ENCODE measurements around the gene TEKTIP1. TPM values are rescaled to one million over a fixed set of nuclear protein-coding genes. Genes with fewer than 3 reads are reported as not detected.
A peak's percentile ranks its signal among the peaks of the same experiment; 100 is the strongest.

Gene TEKTIP1
- total and polyA plus RNA-seq, 10 of the 15 experiments (the other 5 are each of a cell fraction or from before 2014, with no cell fraction given) = 0.18 to 2.6 (median 0.60) TPM; not detected in 5

- H3K4me1 ChIP-seq (ENCODE audit: control insufficient read depth, insufficient read depth, low read length) = peaks cover 25% of the 10 kb centered on the region
- no peak for FAIRE-seq
These were observed 12.2 kb downstream of the TEKTIP1 start for GRCh38 chr19:3550947-3551791.

GRCh38 chr19:3551792-3552095 lies 12.8 kb downstream of the TEKTIP1 start:
- DNase-seq (ENCODE audit: low read depth, low spot score) = no peak
- ATAC-seq = no peak
- no TSS peak for BruUV-seq (replicated peaks)
- H3K4me1 ChIP-seq (ENCODE audit: control insufficient read depth, insufficient read depth, low read length) = peaks cover 28% of the 10 kb centered on the region
- SMC1A ChIA-PET (ENCODE audit: uncharacterized antibody, unreplicated experiment) = no interaction called here
- H2AFZ ChIP-seq (ENCODE audit: control insufficient read depth, low read depth, low read length) = no peak overlapping the region
- no peaks in the 10 kb centered on the region for H3K27me3 ChIP-seq (replicated peaks in 1 of 2; ENCODE audit: control insufficient read depth in 2 of 2, insufficient read depth in 2 of 2, low read length in 1 of 2)
- intact Hi-C loops (cut with micrococcal nuclease; ENCODE audit: unreplicated experiment) (no loop called here), in situ Hi-C loops (cut with MboI) (no loop called here)
- no peak overlapping the region for H3K4me3 ChIP-seq
- CTCF ChIA-PET = no interaction called here
- 75% methylated on average over 9 of the region's 9 CpGs for WGBS (ENCODE audit: insufficient coverage, insufficient replicate concordance, low lambda C conversion rate, missing lambda C conversion rate)
- FAIRE-seq = no peak
- POLR2A ChIA-PET = interaction anchor here (0.6 to 0.7 kb wide), 2 partner anchors 15 to 62 kb away, joined by 5 read pairs; no protein-coding TSS in a partner anchor
- no peak overlapping the region for H3K9ac ChIP-seq (ENCODE audit: control insufficient read depth, insufficient read depth, low read length)
- RAD21 ChIA-PET (ENCODE audit: unreplicated experiment) = no interaction called here
- no peak overlapping the region for H3K4me2 ChIP-seq (ENCODE audit: control insufficient read depth, insufficient read depth)
- peaks cover 33% of the 10 kb centered on the region for H3K79me2 ChIP-seq (ENCODE audit: control insufficient read depth, insufficient read depth, low read length)
- no peaks in the 10 kb centered on the region for H4K20me1 ChIP-seq (ENCODE audit: control insufficient read depth, insufficient read depth)
- no peaks in the 10 kb centered on the region for H3K9me3 ChIP-seq (replicated peaks; ENCODE audit: control insufficient read depth, insufficient read depth, low read length)
- peaks cover 0 to 2% of the 10 kb centered on the region in 2 experiments; a peak in 3 of 4 replicates for H3K36me3 ChIP-seq (ENCODE audit: control insufficient read depth in 2 of 2, insufficient read depth in 2 of 2, low read length in 1 of 2)
- H3K27ac ChIP-seq (ENCODE audit: control insufficient read depth, insufficient read depth) = no peak overlapping the region
- TF ChIP-seq SUZ12 (IDR thresholded peaks at IDR 0.05; ENCODE audit: unreplicated experiment) (no peak), CHD2 (IDR thresholded peaks at IDR 0.05; ENCODE audit: borderline replicate concordance, low read depth, low read length) (no peak), RCOR1 (conservative IDR thresholded peaks at IDR 0.05; ENCODE audit: low read depth, low read length) (no peak), HDGF (IDR thresholded peaks at IDR 0.05) (no peak), ZNF207 (IDR thresholded peaks at IDR 0.05; ENCODE audit: borderline replicate concordance) (no peak), FOS (IDR thresholded peaks at IDR 0.05; ENCODE audit: borderline replicate concordance, extremely low read depth, insufficient read length) (no peak), NR2C2 (IDR thresholded peaks at IDR 0.05; ENCODE audit: borderline replicate concordance, control insufficient read depth, insufficient read length, low read depth) (no peak), BCL11A (IDR thresholded peaks at IDR 0.05; ENCODE audit: low read depth, low read length) (no peak), ZNF622 (IDR thresholded peaks at IDR 0.05) (no peak), CREM (IDR thresholded peaks at IDR 0.05; ENCODE audit: low read depth) (no peak)
- TF ChIP-seq, protein P1, sequence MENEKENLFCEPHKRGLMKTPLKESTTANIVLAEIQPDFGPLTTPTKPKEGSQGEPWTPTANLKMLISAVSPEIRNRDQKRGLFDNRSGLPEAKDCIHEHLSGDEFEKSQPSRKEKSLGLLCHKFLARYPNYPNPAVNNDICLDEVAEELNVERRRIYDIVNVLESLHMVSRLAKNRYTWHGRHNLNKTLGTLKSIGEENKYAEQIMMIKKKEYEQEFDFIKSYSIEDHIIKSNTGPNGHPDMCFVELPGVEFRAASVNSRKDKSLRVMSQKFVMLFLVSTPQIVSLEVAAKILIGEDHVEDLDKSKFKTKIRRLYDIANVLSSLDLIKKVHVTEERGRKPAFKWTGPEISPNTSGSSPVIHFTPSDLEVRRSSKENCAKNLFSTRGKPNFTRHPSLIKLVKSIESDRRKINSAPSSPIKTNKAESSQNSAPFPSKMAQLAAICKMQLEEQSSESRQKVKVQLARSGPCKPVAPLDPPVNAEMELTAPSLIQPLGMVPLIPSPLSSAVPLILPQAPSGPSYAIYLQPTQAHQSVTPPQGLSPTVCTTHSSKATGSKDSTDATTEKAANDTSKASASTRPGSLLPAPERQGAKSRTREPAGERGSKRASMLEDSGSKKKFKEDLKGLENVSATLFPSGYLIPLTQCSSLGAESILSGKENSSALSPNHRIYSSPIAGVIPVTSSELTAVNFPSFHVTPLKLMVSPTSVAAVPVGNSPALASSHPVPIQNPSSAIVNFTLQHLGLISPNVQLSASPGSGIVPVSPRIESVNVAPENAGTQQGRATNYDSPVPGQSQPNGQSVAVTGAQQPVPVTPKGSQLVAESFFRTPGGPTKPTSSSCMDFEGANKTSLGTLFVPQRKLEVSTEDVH (IDR thresholded peaks at IDR 0.05; ENCODE audit: low read depth, partially characterized antibody) = no peak

More at GRCh38 chr19:3550947-3551791, 12.2 kb downstream of the TEKTIP1 start:
- Histone ChIP-seq H3K27me3 (replicated peaks in 1 of 2; ENCODE audit: control insufficient read depth in 2 of 2, insufficient read depth in 2 of 2, low read length in 1 of 2) (no peaks in the 10 kb centered on the region), H2AFZ (ENCODE audit: control insufficient read depth, low read depth, low read length) (no peak overlapping the region), H3K4me3 (no peak overlapping the region), H3K9me3 (replicated peaks; ENCODE audit: control insufficient read depth, insufficient read depth, low read length) (no peaks in the 10 kb centered on the region), H3K79me2 (ENCODE audit: control insufficient read depth, insufficient read depth, low read length) (peaks cover 27% of the 10 kb centered on the region), H3K36me3 (ENCODE audit: control insufficient read depth in 2 of 2, insufficient read depth in 2 of 2, low read length in 1 of 2) (peaks cover 0 to 2% of the 10 kb centered on the region in 2 experiments; a peak in 3 of 4 replicates), H3K27ac (ENCODE audit: control insufficient read depth, insufficient read depth) (no peak overlapping the region), H4K20me1 (ENCODE audit: control insufficient read depth, insufficient read depth) (no peaks in the 10 kb centered on the region), H3K9ac (ENCODE audit: control insufficient read depth, insufficient read depth, low read length) (no peak overlapping the region), H3K4me2 (ENCODE audit: control insufficient read depth, insufficient read depth) (no peak overlapping the region)
- ChIA-PET CTCF (no interaction called here), POLR2A (no interaction called here), RAD21 (ENCODE audit: unreplicated experiment) (no interaction called here), SMC1A (ENCODE audit: uncharacterized antibody, unreplicated experiment) (no interaction called here)
- ATAC-seq (no peak), DNase-seq (ENCODE audit: low read depth, low spot score) (no peak)
- intact Hi-C loops (cut with micrococcal nuclease; ENCODE audit: unreplicated experiment) (no loop called here), in situ Hi-C loops (cut with MboI) (no loop called here)
- BruUV-seq (replicated peaks) = no TSS peak
- 93% methylated on average over 34 of the region's 34 CpGs for WGBS (ENCODE audit: insufficient coverage, insufficient replicate concordance, low lambda C conversion rate, missing lambda C conversion rate)
- 0 out of 2 replicates have a peak, but pooled peaks have one; percentile 18 for TF ChIP-seq IKZF1 (conservative IDR thresholded peaks at IDR 0.05)
- TF ChIP-seq, protein P2, sequence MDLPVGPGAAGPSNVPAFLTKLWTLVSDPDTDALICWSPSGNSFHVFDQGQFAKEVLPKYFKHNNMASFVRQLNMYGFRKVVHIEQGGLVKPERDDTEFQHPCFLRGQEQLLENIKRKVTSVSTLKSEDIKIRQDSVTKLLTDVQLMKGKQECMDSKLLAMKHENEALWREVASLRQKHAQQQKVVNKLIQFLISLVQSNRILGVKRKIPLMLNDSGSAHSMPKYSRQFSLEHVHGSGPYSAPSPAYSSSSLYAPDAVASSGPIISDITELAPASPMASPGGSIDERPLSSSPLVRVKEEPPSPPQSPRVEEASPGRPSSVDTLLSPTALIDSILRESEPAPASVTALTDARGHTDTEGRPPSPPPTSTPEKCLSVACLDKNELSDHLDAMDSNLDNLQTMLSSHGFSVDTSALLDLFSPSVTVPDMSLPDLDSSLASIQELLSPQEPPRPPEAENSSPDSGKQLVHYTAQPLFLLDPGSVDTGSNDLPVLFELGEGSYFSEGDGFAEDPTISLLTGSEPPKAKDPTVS (IDR thresholded peaks at IDR 0.05; ENCODE audit: low read depth, low read length) = no peak
